ENCODE data around the gene MBD3L1. TPM values are rescaled to one million over a fixed set of nuclear protein-coding genes. Genes with fewer than 3 reads are reported as not detected.
A peak's percentile ranks its signal among the peaks of the same experiment; 100 is the strongest.

The MBD3L1 gene
- total and polyA plus RNA-seq, 9 of the 15 experiments (the other 6 are each of a cell fraction or from before 2014, with no cell fraction given): not detected

- TF ChIP-seq GTF2B (IDR thresholded peaks at IDR 0.05; ENCODE audit: extremely low read depth, insufficient read length) (no peak), HDAC3 (IDR thresholded peaks at IDR 0.05; ENCODE audit: borderline replicate concordance, partially characterized antibody) (no peak), MLX (CRISPR knock-in tag; conservative IDR thresholded peaks at IDR 0.05) (no peak), THRAP3 (IDR thresholded peaks at IDR 0.05; ENCODE audit: borderline replicate concordance) (no peak), CBX5 (IDR thresholded peaks at IDR 0.05; ENCODE audit: borderline replicate concordance, low read depth) (peak; percentile 82), PREB (CRISPR knock-in tag; IDR thresholded peaks at IDR 0.05) (no peak), LEF1 (IDR thresholded peaks at IDR 0.05) (no peak)
Measured at GRCh38 chr19:8811315-8812172, 20.6 kb upstream of the MBD3L1 start (continued).

- Histone ChIP-seq H3K79me2 (ENCODE audit: control insufficient read depth, insufficient read depth, low read length) (no peaks in the 10 kb centered on the region), H3K4me2 (ENCODE audit: insufficient read depth, low read length) (no peak overlapping the region), H3K4me1 (replicated peaks in 1 of 2; ENCODE audit: control insufficient read depth in 2 of 2, insufficient read depth in 2 of 2, low read length in 2 of 2) (no peaks in the 10 kb centered on the region), H3K36me3 (ENCODE audit: control insufficient read depth, insufficient read depth, low read length) (peaks cover 59% of the 10 kb centered on the region), H3K27me3 (ENCODE audit: control insufficient read depth in 2 of 2, insufficient read depth in 2 of 2, low read length in 2 of 2) (no peaks in the 10 kb centered on the region), H4K20me1 (replicated peaks; ENCODE audit: control insufficient read depth, insufficient read depth, low read length) (no peaks in the 10 kb centered on the region), H3K9me3 (replicated peaks; ENCODE audit: control insufficient read depth, insufficient read depth, low read depth, low read length) (peaks cover 35% of the 10 kb centered on the region), H3K9me1 (ENCODE audit: control insufficient read depth, insufficient read depth, low read length) (no peaks in the 10 kb centered on the region), H2AFZ (ENCODE audit: low read depth, low read length) (no peak overlapping the region), H3K9ac (ENCODE audit: insufficient read depth in 1 of 2, low read depth in 2 of 2, low read length in 2 of 2) (no peak overlapping the region), H3K27ac (ENCODE audit: extremely low read depth, low read depth, low read length) (no peak overlapping the region), H3K4me3 (no peak overlapping the region)
- ATAC-seq (no peak), DNase-seq (ENCODE audit: extremely low read depth in 1 of 4, low spot score in 3 of 4) (no peak), FAIRE-seq (no peak)
- intact Hi-C loops (cut with micrococcal nuclease): no loop called here
- BruUV-seq (replicated peaks): no TSS peak
- 79% methylated on average over 3 of the region's 3 CpGs for WGBS (ENCODE audit: insufficient coverage, low coverage, missing lambda C conversion rate)
- ChIA-PET POLR2A (no interaction called here), CTCF (ENCODE audit: low intra/inter-chr PET ratio) (no interaction called here)
- in situ Hi-C loops (cut with MboI): no loop called here
- TF ChIP-seq PHB (CRISPR knock-in tag; IDR thresholded peaks at IDR 0.05): no peak
- TF ChIP-seq HDAC1 (IDR thresholded peaks at IDR 0.05): no peak
- no peak for TF ChIP-seq E2F1 (CRISPR knock-in tag; IDR thresholded peaks at IDR 0.05)
- no peak for TF ChIP-seq ATF3 (IDR thresholded peaks at IDR 0.05)
- no peak for TF ChIP-seq ATF3 (CRISPR knock-in tag; conservative IDR thresholded peaks at IDR 0.05)
- no peak for TF ChIP-seq ZNF282 (CRISPR knock-in tag; IDR thresholded peaks at IDR 0.05)
- no peak for TF ChIP-seq GATAD2A (IDR thresholded peaks at IDR 0.05)
- TF ChIP-seq BCOR (IDR thresholded peaks at IDR 0.05): no peak
- TF ChIP-seq RFX1 (IDR thresholded peaks at IDR 0.05): no peak
- no peak for TF ChIP-seq ZSCAN32 (CRISPR knock-in tag; IDR thresholded peaks at IDR 0.05)
- TF ChIP-seq ZNF354B (CRISPR knock-in tag; IDR thresholded peaks at IDR 0.05): no peak
Measured at GRCh38 chr19:8814176-8814575, 18.0 kb upstream of the MBD3L1 start.
